HG03095 (cell line): ENCODE data around the gene SGK2.

Experiments used
- ATAC-seq: cut with Tn5 transposase; IDR thresholded peaks from one replicate; pipeline ENCODE4 v1.9.1; 2021; ENCODE audit warnings: moderate library complexity; ENCODE audit not compliant: unreplicated experiment

Gene SGK2

DNA sequence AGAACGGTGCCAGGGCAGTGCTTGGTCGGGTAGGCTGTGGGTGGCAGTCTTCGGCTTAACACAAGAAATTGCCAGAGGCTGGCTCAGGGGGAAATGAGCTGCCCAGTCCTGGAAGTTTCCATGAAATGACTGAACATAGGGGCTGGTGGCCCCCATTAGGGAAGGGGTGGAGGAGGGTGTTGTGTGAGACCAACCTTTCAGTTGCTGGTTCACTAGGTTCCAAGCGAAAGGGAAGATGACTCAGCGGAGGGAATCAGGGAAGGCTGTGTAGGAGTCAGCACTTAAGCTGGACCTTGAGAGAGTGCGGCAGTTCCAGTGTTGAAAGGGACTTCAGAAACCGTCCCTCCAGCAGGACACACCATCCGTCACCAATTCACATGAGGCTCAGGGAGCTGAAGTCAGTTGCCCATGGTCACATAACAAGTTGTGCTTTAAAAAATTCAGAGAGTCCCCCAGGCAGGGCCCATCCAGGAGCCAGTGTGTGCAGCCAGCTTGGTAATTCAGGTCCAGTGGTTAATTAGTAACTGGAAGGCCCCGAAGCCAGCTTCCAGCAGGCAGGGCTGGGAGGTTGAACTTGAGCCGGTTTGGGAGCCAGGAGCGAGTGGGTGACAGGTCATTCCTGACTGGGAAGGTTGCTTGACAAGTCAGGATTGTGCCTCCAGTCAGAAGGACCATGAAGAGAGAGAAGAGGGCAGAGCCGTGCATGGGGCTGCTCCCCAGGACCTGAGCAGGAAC, at the start of gene SGK2:
TSS of gene SGK2 (plus strand) at position 616 of the 735 bp plus-strand sequence. CDS start 7,469 bp downstream, outside the sequence.
- no peak for ATAC-seq

DNA sequence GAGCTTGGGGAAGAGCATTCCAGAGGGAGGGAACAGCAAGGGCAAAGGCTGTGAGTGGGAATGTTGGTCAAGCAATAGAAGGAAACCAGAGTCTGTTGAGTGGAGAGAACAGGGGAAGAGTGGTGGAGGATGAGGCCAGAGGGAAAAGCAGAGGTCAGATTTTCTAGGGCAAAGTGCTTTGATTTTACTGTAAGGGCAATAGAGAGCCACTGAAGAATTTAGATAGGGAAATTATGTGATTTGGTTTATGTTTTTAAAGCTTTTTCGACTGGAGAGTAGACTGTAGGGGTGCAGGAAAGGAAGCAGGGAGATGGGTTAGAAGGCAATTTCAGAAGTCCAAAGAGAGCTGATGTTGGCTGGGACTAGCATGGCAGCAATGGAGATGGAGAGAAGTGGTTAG, 46.9 kb upstream of the SGK2 start:
- ATAC-seq = no peak

DNA sequence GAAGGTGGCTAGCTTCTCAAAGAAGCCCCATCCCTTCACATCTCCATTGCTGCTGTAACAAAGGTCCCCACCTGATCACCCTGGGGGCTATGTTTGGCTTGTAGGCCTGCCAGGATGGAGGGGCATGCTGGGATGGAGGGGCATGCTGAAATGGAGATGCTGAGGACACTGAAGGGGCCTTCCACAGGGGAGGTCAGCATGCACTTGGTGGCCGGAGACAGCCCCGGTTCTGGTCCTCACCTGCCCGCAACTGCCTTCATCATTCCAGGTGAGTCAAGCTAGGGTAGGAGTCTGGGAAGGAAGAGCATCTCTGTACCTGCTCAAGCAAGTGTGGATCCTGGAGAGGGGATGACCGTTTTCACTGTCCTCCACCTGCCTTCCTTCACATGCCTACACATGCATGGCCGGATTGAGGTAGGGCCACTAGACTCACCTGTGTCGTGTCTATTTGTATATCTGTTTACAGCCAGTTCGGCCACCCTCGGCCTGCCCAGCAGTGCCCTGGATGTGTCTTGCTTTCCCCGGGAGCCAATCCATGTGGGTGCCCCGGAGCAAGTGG, 45.4 kb upstream of the SGK2 start:
- ATAC-seq = no peak

DNA sequence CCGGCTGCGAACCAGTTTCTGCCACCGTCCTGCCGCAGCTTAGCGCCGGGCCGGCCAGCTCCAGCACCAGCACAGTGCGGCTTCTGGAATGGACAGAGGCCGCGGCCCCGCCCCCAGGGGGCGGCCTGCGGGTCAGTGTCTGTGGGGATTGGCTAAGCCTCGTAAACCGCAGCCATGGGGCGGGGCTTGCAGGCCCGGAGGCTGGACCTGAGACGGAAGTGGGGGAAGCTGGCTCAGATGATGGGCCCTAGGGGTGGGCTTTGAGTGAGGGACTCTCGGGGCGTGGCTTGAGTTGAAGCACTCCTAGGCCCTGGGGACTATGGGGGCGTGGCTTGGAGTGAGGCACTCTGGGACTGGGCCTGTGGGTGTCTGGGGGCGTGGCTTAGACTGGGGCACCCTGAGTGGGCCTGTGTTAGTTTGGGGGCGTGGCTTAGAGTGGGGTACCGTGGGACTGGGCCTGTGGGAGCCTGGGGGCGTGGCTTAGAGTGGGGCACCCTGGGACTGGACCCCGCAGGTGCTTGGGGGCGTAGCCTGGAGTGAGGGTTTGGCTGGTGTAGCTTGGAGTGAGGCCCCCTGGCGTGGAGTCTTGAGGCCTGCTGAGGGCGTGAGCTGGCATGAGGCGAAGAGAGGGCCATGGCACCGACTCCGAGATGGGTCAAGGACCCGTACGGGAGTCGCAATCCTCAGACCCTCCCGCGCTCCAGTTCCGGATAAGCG, 44.7 kb upstream of the SGK2 start:
- ATAC-seq = peak; percentile 87

DNA sequence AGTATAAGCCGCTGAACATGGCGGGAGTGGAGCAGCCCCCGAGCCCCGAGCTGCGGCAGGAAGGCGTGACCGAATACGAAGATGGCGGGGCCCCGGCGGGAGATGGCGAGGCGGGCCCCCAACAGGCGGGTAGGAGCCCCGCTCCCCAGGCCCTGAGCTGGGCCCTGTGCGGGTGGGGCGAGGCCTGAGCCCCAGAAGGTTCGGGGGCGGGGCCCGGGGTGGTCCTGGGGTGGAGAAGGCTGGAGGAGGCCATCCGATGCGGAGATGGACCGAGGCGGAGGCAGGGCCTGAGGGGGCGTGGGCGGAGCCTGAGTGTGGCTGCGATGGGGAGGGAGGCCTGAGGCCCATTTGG, 44.2 kb upstream of the SGK2 start:
- peak; percentile 8 for ATAC-seq

DNA sequence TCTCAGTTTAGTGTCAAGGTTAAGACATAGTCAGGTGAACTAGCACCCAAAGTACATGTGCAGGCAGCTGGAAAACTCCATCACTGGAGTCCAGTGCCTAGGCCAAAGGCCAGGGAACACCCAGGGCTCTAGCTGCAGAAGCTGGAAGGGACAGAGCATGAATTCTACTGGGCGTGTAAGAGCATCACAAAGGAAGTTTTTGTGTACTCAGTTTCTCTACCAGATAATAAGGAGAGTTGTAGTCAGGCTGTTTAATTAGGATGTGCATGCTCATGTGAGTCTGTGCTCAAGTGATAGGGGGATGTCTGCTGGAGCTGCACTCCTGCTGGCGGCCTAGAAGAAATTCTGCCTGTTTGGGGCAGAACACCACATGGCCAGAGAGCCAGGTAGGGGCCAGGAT, 43.2 kb upstream of the SGK2 start:
- ATAC-seq = no peak

DNA sequence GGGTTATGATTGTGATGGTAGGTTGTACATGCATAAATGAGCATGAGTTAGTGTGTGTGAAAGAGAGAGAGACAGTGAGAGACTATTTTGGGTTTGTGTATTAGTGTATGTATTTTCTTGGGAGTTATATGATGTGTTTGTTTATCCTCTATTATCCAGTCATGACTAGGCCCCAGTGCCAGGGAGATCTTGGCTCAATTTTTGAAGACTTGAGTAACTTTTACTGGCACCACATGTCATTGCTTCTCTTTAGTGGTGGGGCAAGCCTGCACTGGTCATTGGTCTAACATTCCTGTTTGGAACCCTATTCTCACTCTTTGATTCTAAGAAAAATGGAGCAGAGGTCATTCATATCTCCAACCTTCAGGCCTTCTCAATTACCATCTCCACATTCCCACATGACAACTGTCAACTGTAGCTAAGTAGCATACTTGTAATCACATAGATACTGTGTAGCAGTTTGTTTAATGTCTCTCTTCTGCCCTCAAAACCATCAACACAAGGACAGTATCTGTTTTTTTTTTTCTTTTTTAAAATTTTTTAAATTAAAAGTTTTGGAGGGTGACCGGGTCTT, 42.5 kb upstream of the SGK2 start:
- ATAC-seq = no peak

DNA sequence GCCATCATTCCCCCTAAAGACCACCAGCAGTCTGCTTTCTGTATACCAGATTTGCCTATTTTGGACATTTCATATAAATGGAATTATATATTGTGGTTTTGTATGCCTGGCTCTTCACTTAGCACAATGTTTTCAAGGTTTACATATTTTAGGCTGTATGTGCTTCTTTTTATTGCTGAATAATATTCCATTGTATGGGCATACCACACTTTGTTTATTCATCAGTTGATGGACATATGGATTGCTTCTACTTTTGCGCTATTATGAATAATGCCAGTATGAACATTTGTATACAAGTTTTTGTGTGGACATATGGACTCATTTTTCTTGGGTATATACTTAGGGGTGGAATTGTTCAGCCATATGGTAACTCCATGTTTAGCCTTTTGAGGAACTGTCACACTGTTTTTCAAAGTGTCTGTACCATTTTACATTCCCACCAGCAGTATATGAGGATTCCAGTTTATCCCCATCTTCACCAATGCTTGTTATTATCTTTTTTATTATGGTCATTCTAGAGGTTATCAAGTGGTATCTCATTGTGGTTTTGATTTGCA, 38.7 kb upstream of the SGK2 start:
- no peak for ATAC-seq

DNA sequence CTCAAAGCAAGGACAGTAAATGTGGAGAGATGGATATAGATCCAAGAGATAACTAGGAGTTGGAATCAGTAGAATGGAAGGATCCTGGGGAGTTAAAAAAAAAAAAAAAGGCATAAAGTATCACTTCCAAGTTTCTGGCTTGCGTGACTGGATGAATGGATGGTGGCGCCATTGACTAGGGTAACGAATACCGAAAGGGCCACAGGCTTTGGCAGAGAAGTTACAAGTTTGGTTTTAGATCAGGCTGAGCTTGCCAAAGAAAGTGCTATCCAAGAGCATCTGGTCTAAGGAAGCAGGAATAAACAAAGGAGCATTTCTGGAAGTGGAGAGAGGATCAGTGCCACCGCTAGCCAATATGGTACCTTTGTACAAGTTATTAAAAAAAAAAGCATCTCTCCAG, 33.8 kb upstream of the SGK2 start:
- ATAC-seq = no peak

DNA sequence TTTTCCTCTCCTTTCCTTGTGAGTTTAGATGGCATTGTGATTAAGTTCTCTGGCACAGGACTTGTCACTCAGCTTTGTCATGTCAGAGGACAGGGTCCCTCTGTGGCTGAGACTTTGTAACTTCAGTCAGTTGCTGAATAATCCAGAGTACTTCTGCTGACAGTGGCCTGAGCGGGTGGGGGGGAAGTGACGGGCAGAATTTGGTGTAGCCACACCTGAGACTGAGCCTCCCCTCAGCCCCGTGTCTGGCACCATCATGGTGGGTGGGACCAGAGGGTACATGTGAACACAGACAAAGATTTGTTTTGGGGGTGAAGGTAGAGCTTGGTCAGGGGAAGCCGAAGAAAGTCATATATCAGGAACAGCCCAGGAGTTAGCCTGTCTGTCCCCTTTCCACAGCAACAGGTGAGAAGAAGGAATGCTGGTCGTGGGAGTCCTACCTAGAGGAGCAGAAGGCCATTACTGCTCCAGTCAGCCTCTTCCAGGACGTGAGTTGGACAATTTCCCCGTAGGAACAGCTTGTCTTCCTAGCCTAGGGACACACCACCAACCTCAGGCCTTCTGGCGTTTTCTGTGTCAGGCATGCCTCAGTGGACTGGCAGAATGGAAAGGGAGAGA, 30.5 kb upstream of the SGK2 start:
- ATAC-seq = no peak

DNA sequence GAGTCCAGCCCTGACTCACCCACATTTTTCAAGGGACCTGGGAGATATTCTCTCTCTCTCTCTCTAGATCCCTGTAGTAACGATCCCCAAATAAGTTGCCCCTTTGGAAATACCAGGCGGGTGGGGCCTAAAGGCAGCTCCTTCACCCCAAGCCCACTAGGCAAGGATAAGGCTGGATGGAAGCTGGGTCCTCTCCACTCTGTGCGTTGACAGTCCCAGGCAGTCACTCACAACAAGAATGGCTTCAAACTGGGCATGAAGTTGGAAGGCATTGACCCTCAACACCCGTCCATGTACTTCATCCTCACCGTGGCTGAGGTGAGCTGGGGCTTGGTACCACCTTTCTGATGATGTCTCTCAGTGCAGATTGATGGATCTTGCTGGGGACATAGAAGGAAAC, 29.8 kb upstream of the SGK2 start:
- no peak for ATAC-seq

DNA sequence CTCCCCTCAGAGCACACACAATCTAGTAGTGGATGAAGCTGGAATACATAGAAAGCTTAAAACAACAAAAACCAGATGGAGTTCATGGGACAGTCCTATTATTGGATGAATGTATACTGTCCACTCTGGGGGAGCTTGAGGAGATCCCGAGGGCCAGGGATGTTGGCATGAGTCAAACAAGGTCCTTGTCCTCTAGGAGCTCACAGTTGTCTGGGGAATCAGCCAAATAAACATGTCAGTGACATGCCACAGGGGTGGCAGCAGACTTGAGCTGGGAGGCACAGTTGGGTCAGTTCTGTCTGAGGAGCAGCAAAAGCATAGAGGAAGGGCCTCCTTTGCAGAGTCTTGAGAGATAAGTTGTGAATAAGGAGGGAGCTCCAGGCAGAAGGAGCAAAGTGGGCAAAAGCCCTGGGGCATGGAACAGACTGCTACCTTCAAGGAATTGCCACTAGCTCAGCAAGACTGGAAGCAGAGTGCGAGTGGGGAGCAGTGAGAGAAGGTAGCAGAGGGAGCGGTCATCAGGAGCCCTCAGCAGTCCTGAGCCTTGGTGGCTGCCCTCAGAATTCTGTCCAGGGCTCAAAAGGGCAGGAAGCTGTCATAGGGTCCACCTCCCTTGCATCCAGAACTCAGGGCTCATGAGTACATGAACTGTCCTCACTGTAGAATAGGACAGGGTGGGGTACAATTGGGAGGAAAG, 29.2 kb upstream of the SGK2 start:
- no peak for ATAC-seq

DNA sequence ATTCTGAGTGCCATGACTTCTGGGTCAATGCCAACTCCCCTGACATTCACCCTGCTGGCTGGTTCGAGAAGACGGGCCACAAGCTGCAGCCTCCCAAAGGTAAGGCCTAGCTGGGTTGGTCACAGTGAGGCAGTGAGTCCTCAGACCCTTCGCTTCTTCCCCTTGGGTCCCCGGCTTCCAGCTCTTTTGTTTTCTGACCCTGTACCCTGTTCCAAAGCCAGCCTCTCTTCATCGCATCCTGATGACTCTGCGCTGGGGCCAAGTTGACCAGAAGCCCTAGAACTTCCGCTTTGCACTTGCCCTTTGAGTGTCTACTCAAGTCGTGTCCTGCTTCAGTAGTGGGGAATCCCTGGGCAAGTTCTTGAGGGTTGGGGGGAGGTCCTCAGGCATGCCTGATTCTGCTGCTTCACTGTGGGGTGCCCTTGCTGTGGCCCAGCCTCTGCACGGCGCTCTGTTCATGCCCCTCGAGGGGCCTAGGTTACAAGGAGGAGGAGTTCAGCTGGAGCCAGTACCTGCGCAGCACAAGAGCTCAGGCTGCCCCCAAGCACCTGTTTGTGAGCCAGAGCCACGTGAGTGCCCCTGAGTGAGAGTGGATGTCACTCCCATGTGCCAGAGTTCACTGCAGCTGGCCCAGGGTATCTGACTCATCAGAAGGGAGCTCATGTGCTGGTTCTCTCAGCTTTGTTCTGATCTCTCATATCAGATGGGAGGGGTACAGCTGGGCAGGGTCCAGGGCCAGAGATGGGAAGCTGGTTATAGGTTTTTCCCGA, 28.3 kb upstream of the SGK2 start:
- ATAC-seq = no peak

DNA sequence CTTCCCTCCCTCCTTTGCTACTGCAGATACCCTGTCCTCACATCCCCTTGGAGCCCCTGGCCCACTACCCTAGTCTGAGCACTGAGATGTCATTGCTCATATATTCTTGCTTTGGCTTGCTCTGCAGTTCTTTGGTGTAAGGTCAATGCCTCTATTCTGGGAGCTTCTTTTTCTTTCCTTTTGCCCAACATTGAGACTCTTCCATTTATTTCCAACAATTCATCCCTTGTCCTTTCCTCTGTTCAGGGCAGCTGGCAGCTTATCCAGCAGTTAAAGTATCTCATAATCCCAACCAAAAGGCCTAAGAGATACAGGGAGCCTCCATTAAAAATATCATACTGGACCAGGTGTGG, 27.8 kb upstream of the SGK2 start:
- ATAC-seq = no peak

DNA sequence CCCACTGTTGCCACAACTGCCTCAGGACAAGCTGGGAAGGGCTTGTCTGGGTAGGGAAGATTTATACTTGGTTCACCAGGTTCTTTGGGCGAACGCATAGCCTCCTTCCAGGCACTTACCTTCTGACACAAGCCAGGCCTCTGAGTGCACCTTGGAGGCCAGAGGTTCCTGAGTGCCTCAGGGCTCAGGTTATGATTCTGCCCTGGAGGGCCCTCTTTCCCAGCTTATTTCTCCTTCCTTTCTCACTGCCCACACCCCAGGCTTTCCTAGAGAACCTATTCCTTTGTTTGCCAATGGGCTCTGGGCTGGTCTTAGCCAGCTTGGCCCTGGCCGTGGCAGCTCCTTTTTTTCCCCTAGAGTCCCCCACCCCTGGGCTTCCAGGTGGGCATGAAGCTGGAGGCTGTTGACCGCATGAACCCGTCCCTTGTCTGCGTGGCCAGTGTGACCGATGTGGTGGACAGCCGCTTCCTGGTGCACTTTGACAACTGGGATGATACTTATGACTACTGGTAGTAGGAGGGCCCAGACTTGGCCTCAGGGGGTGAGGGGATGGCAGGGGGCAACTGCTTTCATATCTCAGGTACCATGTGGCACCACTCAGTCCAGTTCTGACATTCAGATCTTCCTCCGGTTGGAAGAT, 26.3 kb upstream of the SGK2 start:
- ATAC-seq = no peak

DNA sequence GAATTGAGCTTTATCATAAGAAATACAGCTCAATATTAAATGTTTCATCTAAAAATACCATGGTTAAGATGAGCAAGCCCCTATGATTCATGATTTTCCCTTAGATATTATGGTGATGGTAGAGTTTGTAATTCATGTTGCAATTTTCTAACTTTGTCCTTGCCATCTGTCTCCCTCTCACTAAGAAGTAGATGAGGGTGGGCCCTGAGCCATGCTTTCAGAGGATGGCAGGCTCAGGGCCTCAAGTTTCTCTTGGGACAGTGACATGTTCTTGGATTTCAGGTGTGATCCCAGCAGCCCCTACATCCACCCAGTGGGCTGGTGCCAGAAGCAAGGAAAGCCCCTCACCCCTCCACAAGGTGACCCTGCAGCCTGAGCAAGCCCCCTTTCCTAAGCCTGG, 25.8 kb upstream of the SGK2 start:
- no peak for ATAC-seq

DNA sequence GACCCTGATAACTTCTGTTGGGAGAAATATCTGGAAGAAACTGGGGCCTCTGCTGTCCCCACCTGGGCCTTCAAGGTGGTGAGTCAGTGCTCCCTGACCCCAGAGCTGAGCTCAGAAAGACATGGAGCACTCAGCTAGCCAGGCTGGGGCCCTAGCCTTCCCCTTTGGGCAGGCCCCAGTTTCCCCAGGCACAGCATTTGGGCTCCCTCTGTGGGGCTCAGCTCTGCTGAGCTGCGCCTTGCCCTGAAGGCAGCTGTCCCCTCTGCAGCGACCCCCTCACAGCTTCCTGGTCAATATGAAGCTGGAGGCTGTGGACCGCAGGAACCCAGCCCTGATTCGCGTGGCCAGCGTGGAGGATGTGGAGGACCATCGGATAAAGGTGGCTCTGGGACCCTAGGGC, 24.8 kb upstream of the SGK2 start:
- no peak for ATAC-seq

DNA sequence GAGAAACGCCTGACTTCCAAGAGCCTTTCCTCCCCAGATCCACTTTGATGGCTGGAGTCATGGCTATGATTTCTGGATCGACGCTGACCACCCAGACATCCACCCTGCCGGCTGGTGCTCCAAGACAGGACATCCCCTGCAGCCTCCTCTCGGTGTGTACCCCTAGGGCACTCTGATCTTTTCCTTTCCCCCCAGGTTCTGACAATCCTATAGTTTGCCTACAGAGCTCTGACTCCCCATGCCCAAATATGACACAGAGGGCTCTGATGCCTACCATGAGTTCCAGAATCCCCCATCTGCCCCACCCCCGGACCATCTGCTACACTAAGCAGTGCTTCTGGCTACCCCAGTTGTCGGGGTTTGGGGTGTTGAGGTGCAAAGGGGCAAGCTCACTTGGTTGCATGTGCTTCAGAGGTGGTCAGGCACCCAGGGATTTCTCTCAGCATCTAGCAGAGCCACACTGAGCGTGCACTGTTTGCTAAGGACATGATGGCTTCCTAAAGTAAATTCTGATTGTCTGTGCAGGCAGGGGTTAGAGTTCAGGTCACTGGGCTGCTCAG, 24.0 kb upstream of the SGK2 start:
- no peak for ATAC-seq

DNA sequence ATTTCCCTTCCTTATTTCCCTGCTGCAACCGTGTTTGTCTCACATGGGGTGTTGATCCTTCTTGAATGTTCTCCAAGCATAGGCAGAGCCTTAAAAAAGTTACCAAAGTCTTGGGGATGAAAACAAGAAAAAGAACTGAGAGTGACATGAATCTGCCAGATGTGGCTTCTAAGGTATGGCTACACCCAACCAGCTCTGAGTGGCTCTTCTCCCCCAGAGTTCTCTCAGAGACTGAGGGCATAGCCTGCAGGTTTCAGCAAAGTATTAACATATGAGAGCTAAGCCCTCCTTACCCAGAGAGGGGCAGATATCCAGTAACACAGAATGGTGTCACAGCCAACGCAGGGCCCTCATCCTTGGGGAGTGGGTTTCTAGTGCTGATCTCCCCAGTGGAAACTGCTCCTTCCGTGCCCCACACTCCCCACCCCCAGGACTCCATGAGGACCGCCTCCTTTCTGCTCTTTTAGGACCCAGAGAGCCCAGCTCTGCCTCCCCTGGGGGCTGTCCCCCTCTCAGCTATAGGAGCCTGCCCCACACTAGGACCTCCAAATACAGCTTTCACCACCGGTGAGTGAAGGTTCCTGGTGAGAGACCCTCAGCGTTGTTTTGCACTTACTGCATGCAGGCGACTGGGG, 23.3 kb upstream of the SGK2 start:
- no peak for ATAC-seq
